ENCODE measurements around the gene HOMER3.

GRCh38 chr19:18908917-18909619 lies 31.9 kb downstream of the HOMER3 start:
- TF ChIP-seq CTCF (IDR thresholded peaks at IDR 0.05; ENCODE audit: poor library complexity) (no peak), EZH2 (IDR thresholded peaks at IDR 0.05; ENCODE audit: borderline replicate concordance) (no peak)

Measured in hepatocyte (in vitro differentiated cells).